ENCODE measurements around the gene KCNH1.

KCNH1 gene

DNA sequence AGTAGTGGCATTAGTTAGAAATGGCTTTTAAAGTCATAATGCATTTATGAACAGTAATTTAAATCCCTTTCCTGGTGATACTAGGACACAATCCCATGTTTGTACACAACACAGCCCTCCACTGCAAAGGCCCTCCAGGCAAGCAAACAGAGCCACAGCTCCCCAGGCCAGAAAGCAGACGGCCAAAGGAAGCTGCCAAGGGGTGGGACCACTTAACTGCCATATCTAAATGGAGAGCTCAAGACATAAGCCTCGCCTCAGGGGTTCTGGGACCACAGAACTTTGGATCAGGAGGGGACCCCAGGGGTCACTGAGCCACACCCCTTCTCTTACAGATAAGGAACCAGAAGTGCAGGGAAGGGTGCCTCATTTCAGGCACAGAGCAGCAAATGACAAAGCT, 189.7 kb downstream of the KCNH1 start (continued):
- TF ChIP-seq KLF7 (tag by site-specific recombination; IDR thresholded peaks at IDR 0.05; ENCODE audit: borderline replicate concordance) (no peak), ZBTB20 (tag by site-specific recombination; IDR thresholded peaks at IDR 0.05) (no peak)

DNA sequence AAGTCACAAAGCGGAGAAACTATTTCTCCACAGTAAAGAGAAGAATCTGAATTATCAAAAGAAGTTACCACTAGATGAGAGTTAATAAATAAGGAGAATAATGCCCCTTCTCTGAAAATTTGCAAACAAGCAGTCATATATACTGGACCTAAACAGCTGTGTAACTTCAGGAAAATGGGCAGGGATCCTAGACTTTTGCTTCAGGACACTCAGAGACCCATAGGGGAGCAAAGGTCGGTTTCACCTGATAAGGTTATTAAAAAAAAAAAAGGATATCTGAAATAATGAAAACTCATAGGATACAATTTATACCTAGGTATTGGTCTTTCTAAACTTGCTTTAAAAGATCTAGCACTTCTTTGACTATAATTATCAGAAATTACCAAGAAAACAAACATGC, 191.4 kb downstream of the KCNH1 start:
- CTCF ChIA-PET, result interaction anchor here (0.9 kb wide), 1 partner anchor 192 kb away, joined by 5 read pairs; the partner anchor contains the start of gene KCNH1
- POLR2A ChIA-PET, result no interaction called here

DNA sequence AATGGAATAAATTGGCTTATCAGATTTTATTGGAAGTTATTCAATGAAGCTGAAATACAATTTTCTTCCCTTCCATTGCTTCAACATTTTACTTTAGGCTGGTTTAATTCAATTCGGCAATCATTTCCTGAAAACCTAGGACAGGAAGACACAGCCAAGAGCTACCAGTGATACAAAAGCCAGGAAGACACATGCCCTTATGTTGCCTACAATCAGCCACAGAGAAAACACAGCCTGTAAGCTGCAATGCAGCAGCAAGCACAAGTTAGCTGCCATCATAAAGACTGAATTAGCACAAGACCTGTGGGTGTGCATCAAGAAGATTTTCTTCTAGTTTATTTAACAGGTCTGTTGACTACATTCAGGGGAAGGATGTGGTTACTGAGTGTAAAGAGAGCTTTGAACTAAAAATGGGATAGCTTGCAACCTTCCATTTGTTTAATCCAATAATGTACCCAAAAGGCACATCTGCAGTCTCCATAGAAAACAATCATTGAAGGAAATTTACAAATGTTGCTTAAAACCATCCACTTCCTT, 193.8 kb downstream of the KCNH1 start:
- no peaks in the 10 kb centered on the region for H3K4me1 ChIP-seq (ENCODE audit: control insufficient read depth, insufficient read depth, low read length)
- no peaks in the 10 kb centered on the region for H3K36me3 ChIP-seq (ENCODE audit: control insufficient read depth in 2 of 2, insufficient read depth in 1 of 2, low read length in 2 of 2)
- ChIA-PET CTCF (interaction anchor here (0.5 to 1.4 kb wide), 4 partner anchors 9 to 612 kb away, joined by 3 to 6 read pairs (median 4); partner anchors contain the start of gene KCNH1), POLR2A (no interaction called here)
- no peak overlapping the region for H3K27ac ChIP-seq (ENCODE audit: extremely low read depth, low read depth, low read length)
- no peaks in the 10 kb centered on the region; the same call in 1 of the 2 replicates for H3K9me3 ChIP-seq (ENCODE audit: control insufficient read depth, insufficient read depth, low read depth, low read length)
- no peak overlapping the region for H3K4me3 ChIP-seq (ENCODE audit: low read depth, low read length)
- no peak for TF ChIP-seq ZNF791 (tag by site-specific recombination; IDR thresholded peaks at IDR 0.05)
- no peak for TF ChIP-seq SALL2 (tag by site-specific recombination; IDR thresholded peaks at IDR 0.05; ENCODE audit: borderline replicate concordance)
- TF ChIP-seq ZNF202 (tag by site-specific recombination; IDR thresholded peaks at IDR 0.05; ENCODE audit: borderline replicate concordance), result no peak
- TF ChIP-seq ZNF157 (tag by site-specific recombination; IDR thresholded peaks at IDR 0.05), result no peak
- TF ChIP-seq, protein P1, sequence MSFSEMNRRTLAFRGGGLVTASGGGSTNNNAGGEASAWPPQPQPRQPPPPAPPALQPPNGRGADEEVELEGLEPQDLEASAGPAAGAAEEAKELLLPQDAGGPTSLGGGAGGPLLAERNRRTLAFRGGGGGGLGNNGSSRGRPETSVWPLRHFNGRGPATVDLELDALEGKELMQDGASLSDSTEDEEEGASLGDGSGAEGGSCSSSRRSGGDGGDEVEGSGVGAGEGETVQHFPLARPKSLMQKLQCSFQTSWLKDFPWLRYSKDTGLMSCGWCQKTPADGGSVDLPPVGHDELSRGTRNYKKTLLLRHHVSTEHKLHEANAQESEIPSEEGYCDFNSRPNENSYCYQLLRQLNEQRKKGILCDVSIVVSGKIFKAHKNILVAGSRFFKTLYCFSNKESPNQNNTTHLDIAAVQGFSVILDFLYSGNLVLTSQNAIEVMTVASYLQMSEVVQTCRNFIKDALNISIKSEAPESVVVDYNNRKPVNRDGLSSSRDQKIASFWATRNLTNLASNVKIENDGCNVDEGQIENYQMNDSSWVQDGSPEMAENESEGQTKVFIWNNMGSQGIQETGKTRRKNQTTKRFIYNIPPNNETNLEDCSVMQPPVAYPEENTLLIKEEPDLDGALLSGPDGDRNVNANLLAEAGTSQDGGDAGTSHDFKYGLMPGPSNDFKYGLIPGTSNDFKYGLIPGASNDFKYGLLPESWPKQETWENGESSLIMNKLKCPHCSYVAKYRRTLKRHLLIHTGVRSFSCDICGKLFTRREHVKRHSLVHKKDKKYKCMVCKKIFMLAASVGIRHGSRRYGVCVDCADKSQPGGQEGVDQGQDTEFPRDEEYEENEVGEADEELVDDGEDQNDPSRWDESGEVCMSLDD (tag by site-specific recombination; IDR thresholded peaks at IDR 0.05), result no peak
- no peak for TF ChIP-seq ZNF266 (tag by site-specific recombination; IDR thresholded peaks at IDR 0.05; ENCODE audit: low read depth)
- no peak for TF ChIP-seq ZNF664 (tag by site-specific recombination; IDR thresholded peaks at IDR 0.05)
- no peak for TF ChIP-seq ZNF571 (tag by site-specific recombination; IDR thresholded peaks at IDR 0.05)
- no peak for TF ChIP-seq ZNF830 (tag by site-specific recombination; IDR thresholded peaks at IDR 0.05; ENCODE audit: low read depth)
- TF ChIP-seq, protein P2, sequence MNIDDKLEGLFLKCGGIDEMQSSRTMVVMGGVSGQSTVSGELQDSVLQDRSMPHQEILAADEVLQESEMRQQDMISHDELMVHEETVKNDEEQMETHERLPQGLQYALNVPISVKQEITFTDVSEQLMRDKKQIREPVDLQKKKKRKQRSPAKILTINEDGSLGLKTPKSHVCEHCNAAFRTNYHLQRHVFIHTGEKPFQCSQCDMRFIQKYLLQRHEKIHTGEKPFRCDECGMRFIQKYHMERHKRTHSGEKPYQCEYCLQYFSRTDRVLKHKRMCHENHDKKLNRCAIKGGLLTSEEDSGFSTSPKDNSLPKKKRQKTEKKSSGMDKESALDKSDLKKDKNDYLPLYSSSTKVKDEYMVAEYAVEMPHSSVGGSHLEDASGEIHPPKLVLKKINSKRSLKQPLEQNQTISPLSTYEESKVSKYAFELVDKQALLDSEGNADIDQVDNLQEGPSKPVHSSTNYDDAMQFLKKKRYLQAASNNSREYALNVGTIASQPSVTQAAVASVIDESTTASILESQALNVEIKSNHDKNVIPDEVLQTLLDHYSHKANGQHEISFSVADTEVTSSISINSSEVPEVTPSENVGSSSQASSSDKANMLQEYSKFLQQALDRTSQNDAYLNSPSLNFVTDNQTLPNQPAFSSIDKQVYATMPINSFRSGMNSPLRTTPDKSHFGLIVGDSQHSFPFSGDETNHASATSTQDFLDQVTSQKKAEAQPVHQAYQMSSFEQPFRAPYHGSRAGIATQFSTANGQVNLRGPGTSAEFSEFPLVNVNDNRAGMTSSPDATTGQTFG (tag by site-specific recombination; IDR thresholded peaks at IDR 0.05; ENCODE audit: borderline replicate concordance), result no peak

More for the DNA sequence above, 191.4 kb downstream of the KCNH1 start:
- no peaks in the 10 kb centered on the region for H3K4me1 ChIP-seq (ENCODE audit: control insufficient read depth, insufficient read depth, low read length)
- no peaks in the 10 kb centered on the region for H3K36me3 ChIP-seq (ENCODE audit: control insufficient read depth in 2 of 2, insufficient read depth in 1 of 2, low read length in 2 of 2)
- H3K27ac ChIP-seq (ENCODE audit: extremely low read depth, low read depth, low read length), result no peak overlapping the region
- no peaks in the 10 kb centered on the region; the same call in 1 of the 2 replicates for H3K9me3 ChIP-seq (ENCODE audit: control insufficient read depth, insufficient read depth, low read depth, low read length)
- no peak overlapping the region for H3K4me3 ChIP-seq (ENCODE audit: low read depth, low read length)
- TF ChIP-seq, protein P3, sequence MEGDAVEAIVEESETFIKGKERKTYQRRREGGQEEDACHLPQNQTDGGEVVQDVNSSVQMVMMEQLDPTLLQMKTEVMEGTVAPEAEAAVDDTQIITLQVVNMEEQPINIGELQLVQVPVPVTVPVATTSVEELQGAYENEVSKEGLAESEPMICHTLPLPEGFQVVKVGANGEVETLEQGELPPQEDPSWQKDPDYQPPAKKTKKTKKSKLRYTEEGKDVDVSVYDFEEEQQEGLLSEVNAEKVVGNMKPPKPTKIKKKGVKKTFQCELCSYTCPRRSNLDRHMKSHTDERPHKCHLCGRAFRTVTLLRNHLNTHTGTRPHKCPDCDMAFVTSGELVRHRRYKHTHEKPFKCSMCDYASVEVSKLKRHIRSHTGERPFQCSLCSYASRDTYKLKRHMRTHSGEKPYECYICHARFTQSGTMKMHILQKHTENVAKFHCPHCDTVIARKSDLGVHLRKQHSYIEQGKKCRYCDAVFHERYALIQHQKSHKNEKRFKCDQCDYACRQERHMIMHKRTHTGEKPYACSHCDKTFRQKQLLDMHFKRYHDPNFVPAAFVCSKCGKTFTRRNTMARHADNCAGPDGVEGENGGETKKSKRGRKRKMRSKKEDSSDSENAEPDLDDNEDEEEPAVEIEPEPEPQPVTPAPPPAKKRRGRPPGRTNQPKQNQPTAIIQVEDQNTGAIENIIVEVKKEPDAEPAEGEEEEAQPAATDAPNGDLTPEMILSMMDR (tag by site-specific recombination; IDR thresholded peaks at IDR 0.05), result no peak
- TF ChIP-seq ZBTB21 (tag by site-specific recombination; IDR thresholded peaks at IDR 0.05) (no peak), ZNF433 (tag by site-specific recombination; IDR thresholded peaks at IDR 0.05; ENCODE audit: low read depth) (no peak), TCF7L2 (IDR thresholded peaks at IDR 0.05; ENCODE audit: borderline replicate concordance, low read depth, low read length) (no peak), ZNF350 (tag by site-specific recombination; IDR thresholded peaks at IDR 0.05) (no peak)

Data from HEK293 (cell line).